Breast epithelium (tissue), 3 donors: Measurements from ENCODE around the gene BDKRB2.

ENCODE experiments used
- POLR2AphosphoS5 ChIP-seq, 3 donors: sonication (generic); formaldehyde crosslinking; IDR thresholded peaks; one replicate each; pipeline ENCODE4 v1.6.1; 2017; ENCODE audit warnings: antibody characterized with exemption in 3 of 3
- TF ChIP-seq, protein P1 (sequence below), 3 donors: fragments of 450-650 bp; IDR thresholded peaks; one replicate each; pipeline ENCODE4 v1.5.1; 2016 to 2017; ENCODE audit warnings: antibody characterized with exemption in 3 of 3, mild to moderate bottlenecking in 3 of 3, moderate library complexity in 3 of 3

DNA sequence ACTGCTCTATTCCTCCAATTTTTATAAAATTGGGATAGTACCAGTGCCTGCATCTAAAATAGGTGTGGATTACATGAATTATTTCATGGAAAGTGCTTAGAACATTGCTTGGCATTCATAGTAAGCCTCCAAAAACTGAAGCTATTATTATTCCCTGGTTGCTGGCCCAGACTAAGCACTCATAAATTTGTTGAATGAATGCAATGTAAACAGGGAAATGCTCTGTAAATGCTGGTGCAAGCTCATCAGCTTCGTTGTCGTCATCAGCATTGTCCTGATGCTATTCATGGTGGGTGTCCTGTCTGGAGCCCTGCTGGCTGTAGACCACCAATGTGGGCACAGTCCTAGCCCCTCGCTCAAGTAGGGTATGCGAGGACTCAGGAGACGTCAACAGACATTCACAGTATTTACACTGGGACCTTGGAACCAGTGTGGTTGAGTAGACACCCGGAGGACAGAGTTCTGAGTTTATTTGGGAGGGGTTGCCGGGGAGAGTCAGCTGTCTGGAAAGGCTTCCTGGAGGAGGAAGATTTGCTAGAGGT, 16.5 kb downstream of the BDKRB2 start:
- TF ChIP-seq, protein P1, sequence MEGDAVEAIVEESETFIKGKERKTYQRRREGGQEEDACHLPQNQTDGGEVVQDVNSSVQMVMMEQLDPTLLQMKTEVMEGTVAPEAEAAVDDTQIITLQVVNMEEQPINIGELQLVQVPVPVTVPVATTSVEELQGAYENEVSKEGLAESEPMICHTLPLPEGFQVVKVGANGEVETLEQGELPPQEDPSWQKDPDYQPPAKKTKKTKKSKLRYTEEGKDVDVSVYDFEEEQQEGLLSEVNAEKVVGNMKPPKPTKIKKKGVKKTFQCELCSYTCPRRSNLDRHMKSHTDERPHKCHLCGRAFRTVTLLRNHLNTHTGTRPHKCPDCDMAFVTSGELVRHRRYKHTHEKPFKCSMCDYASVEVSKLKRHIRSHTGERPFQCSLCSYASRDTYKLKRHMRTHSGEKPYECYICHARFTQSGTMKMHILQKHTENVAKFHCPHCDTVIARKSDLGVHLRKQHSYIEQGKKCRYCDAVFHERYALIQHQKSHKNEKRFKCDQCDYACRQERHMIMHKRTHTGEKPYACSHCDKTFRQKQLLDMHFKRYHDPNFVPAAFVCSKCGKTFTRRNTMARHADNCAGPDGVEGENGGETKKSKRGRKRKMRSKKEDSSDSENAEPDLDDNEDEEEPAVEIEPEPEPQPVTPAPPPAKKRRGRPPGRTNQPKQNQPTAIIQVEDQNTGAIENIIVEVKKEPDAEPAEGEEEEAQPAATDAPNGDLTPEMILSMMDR (IDR thresholded peaks at IDR 0.05): no peak
- no peak for TF ChIP-seq POLR2AphosphoS5 (IDR thresholded peaks at IDR 0.05)
